ENCODE results near the gene KLC1.
"Not testable (repeated sequence)": the region's sequence is repeated elsewhere in the genome, so short reads cannot be mapped to it uniquely, and the experiment has no call there.

KLC1 gene

DNA sequence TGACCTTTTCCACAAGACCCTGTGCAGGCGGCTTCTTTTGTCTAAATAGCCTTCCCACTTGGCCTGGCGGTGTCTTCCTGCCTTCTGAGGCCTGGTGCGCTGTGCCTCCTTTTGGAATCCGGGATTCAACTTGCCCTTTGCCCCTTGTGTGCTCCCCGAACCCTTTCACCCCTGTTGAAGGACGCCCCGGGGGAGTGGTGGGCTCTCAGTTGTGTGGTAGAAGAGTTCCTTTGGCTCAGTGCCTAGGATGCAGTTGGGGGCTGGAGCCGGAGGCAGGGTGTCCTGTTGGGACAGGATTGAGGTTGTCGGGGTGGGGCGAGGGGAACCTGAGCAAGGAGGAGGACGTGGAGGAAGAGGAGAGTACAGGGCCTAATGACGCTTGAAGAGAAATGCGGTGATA lies 34.5 kb downstream of the KLC1 start:
- no peak for FAIRE-seq

DNA sequence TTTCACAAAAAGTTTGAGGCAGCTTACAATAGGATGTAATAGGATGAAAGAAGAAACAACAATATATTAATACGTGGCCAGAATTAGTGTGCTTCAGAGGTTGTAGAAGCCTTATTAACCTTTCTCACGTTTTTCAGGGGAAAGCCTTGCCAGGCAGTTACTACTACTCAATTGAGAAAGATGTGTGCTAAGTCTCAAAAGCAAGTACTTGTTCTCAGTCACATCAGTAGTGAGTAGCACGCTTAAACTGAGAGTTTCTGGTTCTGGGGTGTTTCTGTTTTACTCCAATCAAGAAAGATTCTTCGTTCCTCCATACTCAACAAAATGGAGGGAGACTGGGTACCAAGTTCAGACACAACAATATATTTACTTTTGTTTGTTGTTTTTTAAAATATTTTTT lies 38.7 kb downstream of the KLC1 start:
- no peak for FAIRE-seq

DNA sequence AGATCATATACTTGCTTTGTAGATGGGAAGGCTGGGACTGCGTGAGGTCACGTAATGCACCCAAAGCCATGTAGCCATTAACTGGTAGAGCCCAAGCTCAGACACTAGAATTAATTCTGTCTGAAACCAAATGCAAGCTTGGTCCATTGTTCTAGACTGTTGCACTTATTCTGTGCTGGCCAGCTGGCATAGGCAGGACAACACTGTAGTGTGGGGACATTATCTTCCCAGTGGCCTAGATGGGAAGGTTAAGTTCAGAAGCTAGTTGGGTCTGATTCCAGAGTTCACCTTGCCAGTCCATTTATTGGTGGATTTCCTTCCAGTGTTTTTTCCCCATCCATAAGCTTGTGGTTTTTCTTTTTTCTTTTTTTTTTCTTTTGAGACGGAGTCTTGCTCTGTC lies 39.1 kb downstream of the KLC1 start:
- no peak for FAIRE-seq

DNA sequence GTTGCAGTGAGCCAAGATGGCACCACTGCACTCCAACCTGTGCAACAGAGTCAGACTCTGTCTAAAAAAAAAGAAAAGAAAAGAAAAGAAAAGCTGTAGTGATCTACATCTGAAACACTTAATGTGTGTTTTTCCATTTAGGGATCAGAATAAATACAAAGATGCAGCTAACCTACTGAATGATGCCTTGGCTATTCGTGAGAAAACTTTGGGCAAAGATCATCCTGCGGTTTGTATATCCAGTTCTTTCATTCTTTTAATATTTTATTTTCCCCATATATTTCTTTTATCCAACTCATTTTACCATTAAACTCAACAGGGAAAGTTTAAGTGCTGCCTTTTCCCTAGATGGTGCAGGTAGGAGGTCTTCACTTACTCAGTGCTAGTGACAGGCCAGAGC lies 40.4 kb downstream of the KLC1 start:
- no peak for FAIRE-seq

DNA sequence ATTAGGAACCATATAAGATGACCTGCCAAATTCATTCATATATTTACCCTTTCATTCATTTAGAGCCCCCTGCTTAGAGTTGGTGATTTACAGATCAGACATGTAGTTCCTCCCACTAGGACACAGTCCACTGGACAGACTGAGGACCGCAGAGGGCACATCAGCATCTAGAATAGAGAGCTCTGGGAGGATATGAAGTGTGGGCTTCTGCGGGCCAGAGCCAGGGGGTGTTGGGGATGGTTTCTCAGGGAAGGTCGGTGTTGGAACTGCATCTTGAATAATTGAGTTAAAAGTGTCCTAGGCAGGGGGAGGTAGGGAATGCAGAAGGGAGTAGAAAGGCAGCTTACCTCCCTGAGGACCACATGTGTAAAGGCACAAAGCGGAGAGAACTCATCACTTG lies 42.9 kb downstream of the KLC1 start:
- no peak for FAIRE-seq

DNA sequence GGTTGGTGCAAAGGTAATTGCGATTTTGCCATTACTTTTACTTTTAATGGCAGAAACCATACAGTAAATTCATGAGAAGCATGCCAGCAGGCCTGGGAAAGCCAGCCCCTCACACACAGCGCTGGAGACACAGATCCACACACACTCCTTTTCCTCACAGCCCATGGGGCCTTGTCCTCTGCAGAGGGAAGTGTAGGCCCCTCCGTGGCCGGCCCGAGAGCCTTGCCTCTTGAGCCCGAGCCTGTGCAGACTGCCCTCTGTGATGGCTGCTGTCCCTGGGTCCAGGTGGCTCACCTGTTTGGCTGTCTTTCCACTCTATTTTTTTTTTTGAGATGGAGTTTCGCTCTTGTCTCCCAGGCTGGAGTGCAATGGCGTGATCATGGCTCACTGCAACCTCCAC lies 46.9 kb downstream of the KLC1 start:
- no peak for FAIRE-seq

DNA sequence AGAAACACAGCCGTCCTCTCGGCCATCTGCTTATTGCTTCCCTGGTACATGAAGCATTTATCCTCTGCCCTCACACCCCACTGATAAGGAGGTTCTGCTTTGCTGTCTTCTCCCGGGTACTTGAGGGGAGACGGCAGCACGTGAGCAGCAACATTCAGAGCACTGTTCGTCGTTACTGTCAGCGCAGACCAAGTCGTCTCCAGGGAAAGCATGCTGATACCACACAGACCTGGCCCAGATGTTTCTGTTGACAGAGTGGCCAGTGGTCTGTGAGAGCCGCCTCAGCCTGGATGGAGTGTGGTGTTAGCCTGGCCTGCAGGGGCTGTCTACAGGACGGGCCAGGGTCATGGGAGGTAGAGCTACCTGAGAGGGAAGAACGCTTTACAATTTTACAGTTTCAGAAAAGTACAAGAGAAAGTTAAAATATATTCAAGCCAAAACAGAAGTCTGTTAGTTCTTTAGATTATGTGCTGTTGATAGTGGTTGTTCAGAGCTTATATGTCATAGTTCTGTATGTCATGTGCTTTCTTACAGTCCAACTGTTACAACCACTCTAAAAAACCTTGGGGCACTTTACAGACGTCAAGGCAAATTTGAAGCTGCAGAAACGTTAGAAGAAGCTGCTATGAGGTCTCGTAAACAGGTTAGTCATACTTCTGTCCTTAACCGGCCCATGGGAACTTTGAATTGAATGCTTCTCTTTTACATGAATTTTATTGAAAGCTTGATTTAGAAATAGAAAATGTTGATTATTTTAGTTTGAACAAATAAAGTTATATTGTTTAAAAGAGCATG lies 48.1 kb downstream of the KLC1 start:
- no peak for FAIRE-seq

DNA sequence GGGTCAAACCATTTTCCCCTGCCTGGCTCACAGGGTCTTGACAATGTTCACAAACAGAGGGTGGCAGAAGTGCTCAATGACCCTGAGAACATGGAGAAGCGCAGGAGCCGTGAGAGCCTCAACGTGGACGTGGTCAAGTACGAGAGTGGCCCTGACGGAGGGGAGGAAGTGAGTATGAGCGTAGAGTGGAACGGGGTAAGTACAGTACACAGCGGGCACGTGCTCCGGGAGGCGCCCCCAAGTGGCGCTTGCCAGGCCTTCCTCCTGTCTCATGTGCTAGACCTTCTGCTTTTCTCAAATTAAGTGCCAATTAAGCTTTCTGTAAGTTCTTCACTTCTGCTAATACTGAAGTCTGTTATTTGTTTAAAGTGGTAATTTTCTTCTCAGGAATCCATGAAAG lies 50.3 kb downstream of the KLC1 start:
- FAIRE-seq = no peak

DNA sequence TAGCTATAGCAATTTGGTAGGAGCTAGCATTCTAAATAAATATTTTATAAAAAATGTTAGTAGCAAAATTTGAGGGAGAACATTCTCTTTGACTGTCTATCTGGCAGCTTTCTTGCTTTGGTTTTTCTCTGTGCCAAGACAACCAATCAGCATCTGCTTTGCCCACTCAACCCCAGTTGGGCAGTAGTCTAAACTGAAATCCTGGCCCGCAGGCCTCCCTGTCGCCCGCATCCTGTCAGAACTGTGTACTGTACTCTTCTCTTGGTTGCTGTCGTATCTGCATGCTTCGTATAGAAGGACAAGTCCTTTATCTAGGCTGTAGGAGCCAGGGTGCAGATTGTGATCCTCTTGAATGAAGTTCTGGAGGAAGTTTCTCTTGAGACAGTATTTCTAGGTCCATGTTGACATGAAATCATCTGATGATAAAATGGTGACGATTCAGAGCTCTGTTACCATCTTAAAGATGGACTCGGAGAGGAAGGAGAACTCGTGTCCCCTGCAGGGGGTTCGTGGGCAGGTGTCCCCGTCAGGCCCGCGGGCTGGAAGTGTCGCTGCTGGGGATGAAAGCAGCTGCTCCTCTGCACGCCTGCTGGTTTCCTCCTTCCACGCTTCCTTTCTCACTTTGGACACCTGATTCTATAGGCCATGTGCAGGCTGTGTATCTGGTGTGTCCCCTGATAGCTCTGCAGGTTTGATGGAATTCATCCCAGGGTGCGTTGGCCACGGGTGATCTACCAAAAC lies 51.6 kb downstream of the KLC1 start:
- FAIRE-seq = no peak

DNA sequence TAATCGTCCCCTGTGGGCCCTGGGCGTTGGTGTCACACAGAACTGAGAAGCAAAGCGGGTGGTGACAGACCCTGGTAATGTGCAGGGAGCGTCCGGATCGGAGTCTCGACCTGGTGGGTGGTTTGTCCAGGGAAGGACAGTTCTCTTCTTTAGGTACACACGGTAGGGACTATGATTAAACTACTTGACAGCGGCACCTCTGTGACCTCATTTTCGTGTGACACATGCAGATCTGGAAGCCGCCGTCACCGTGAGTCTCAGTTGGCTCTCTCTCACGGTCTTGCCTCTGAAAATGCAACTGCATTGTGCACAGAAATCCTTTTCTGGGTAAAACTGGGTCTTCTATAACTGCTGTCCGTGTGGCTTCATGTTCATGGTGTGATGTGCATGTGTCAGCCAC lies 54.1 kb downstream of the KLC1 start:
- FAIRE-seq = no peak

DNA sequence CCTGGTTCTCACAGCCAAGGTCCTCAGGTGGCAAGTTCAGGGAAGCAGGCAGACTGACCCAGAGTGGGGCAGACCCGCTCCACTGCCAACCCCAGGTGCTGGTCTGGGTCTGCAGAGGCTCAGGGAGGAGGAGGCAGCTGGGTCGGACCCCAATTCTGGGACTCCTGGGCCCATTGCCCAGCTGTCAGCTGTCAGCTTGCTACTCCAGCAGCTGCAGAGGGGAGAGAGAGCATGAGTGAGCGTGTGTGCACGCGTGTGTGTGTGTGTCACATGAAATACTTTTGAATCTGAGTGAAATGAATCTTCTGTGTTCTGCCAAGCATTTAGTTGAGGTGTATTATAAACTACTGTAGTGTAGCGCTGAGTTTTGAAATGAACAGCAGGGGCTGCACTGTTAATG lies 55.5 kb downstream of the KLC1 start:
- no peak for FAIRE-seq

DNA sequence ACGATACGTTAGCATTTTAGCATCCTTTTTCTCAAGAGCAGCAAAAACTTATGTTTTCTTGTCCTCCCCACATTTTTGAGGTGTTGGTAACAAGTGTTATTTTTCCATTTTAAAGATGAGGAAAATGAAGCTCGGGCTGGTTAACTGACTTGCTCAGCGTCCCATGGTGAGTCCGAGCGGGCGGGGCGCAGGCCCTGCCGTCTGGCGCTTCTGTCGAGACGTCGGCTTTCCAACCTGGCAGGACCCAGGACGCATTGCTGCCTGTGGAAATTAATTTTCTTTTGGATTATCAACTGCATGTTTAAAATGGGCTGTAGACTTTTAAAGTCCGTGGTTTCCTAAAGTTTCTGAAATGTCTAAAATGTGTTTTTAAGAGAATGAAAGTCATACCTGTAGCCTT lies 55.9 kb downstream of the KLC1 start:
- FAIRE-seq = no peak

DNA sequence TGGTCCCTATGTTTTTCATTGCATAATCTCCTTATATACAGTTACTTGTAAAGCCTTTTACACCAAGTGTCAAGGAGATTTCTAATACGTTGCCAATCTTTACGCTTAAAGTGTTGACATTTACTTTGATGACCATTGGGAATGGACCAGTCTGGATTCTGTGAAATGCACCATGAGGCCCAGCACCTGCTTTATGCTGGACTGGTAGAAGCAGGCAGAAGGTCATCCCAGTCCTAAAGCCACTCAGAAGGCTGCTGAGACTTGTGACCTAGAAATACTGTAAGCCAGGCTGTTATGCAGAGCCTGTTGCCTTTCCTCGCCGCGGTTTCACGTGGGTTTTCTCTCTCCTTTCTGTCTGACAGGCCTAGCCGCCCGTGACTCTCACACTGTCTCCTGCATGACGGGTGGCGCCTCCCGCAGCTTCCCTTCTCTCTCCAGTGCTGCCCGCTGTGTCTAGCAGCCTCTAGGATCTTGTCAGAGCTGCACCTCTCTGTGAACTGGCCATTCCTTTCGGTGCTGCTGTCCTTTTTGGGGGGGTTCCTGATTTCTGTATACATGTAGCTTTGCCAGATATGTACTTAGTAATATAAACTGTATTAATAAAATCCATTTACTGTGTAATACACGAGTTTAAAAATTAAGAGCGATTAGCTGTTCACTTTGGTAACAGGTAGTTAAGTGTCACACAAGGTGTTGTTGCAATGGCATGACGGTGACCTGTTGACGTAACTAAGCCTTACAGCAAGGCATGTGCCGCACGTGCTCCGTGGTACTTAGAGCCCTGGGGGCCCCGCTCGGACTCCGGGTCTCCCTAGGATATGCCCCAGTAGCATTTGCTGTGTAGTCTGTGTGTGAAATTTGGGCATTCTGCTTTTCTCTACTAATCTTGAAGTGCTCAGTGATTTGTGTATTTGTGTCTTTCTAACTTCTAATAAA lies 56.5 kb downstream of the KLC1 start:
- no peak for FAIRE-seq

DNA sequence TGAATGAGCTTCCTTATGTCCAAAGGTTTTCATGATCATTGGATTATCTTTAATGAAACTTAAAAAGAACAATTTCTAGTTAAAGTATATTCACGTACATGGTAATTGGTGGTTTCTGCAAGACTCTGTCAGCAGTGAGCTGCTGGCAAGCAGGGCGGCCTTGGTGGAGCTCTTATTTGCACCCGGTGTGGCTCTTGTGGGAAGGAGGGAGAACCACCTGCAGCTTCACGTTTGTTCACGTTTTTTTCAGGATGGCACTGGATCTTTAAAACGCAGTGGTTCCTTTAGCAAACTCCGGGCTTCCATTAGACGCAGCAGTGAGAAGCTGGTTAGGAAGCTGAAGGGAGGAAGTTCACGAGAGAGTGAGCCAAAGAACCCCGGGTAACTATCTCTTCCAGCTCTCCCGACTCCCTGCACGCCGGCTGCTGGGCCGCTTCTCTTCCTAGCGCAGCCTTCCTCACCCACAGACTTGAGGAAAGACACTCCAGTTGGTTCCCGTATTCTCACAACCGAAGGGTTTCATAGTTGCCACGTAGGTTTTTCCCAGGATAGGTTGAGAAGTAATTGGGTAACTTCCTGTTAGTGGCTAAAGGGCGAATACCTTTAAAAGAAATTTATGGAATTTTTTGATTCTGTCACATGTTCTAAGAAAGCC lies 57.9 kb downstream of the KLC1 start:
- FAIRE-seq = no peak

DNA sequence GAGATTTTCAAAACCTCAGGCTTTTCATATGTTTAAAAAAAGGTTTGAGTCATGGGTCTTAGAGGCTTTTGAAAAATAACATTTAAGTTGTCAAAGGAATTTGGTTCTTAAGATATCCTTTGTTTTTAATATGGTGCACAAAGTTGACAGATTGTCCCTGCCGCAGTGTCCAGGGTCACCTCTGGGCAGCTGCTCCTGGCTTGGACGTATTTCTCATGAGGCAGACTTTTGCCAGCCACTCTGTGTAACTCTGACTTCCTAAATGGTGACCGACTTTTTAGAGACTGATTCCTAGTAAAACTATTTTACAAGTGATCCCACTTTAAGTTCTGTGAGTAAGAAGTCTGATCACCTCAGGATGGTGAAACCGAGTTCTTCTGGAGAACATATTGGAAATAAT lies 58.7 kb downstream of the KLC1 start:
- FAIRE-seq = no peak

DNA sequence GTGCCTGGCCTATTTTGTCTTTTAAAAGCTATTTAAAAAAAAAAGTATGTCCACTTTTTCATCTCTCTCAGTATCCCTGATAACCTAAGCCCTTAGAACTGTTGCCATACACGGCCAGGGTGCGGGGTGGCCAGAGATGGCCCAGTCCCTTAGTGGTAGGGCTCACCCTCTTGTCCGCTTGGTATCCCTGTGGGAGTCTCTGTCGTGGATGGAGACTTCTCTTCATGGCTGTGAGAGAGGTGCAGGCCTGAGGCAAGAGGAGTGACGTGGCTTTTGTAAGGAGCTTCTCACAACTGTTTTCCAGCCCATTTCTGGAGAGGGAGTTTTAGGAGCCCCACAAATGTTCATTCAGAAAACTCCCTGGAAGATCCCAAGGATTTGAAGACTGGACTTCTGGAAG lies 59.4 kb downstream of the KLC1 start:
- FAIRE-seq = no peak

DNA sequence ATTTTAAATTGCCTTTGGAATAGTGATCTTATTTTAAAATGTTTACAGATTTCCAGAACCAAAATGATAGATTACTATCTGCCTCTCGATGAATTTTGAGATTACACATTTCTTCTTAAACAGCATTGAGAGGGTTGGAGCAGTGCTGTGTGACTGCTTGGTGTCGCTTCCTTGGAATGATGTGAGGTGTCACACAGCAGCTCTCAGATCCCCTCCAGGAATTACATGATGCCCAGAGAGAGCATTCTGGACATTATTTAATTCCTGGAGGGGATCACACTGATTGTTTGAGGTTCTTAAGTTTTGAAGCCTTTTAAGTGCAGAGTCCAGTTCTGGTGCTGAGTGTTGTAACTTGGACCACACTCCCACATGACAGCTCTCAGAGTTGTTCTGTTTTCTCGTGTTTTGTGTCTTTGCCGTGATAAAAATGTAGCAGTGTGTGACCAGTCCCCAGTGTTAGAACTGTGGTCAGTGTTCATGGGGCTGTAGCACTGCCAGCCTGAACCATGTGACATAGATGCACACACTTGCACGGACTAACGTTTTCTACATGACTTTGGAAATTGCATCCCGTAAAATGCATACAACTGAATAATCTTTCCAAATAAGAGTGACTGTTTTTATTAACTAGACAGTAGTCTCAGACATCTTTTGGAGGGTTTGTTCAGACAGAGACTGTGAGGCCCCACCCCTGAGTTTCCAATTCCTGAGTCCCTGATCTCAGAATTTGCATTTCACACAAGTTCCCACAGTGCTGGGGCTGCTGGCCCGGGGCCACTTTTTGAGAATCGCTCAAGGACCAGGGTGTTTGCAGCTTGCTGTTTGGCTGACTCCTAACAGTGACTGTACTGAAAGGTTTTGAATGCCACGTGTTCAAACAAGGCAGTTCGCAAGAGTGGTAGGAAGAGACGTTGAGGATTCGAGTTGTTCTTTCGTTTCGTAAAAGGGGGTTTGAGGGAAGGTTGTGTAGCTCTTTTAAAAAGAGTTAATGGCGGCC lies 60.2 kb downstream of the KLC1 start:
- FAIRE-seq = no peak

DNA sequence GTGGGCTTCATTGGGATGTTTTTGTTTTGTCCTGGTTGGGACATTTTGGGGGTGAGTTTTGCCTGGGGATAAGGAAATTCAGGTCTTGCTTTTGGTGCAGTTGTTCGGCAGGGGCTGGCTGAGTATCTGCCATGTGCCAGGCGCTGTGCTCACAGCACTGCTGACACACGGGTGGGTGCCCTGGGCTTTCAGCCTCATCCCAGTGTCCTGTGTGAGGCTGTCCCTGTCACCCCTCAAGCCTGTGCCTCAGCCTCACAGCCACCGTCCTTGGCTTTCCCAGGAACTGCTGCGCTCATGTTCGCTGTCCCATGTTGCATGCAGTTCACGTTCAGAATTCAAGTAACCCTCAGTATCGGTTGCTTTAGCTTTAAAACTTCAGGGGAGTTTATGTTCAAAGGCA lies 61.3 kb downstream of the KLC1 start:
- no peak for FAIRE-seq

DNA sequence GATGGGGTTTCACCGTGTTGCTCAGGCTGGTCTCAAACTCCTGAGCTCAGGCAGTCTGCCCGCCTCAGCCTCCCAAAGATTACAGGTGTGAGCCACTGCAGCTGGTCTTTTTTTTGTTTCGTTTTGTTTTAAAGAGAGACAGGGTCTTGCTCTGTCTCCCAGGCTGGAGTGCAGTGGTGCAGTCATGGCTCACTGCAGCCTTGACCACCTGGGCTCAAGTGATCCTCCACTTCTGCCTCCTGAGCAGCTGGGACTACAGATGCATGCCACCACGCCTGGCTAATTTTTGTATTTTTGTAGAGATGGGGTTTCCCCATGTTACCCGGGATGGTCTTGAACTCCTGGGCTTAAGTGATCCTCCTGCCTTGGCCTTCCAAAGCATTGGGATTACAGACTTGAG lies 62.6 kb downstream of the KLC1 start:
- not testable (repeated sequence) for FAIRE-seq

DNA sequence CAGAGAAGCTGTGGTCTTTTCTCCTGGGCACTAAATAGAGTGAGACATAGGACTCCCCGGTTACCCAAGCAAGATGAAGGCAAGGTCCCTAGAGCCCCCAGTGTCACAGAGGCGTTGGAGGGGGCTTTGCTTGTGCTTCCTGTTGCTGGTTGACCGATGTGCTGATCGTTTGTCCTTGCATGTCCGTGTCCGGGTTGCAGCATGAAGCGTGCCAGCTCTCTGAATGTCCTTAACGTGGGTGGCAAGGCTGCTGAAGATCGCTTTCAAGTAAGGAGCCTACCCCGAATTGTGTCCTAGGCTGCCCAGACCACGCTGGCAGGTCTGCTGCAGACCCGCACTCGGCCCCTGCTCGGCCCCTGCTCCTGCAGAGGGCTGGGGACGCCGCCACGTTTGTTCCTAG lies 63.1 kb downstream of the KLC1 start:
- FAIRE-seq = no peak

DNA sequence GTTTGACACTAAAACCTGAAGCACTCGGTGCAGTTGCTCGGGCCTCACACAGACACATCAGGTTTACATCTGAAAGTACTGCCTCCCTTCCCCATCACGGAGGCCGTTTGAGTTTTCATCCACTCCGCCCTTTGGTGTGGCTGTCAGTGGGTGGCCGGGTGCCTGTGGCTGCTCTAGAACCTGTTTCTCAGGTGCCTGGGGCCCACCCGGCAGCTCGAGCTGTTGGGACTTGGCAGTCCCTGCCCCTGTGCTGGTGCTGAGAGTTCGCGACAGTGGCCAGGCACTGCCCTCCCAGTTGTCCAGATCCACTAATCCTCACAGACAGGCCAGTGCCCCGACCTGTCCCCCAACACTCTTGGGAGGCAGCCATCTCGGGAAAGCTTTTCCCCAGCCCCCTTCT lies 63.9 kb downstream of the KLC1 start:
- no peak for FAIRE-seq

DNA sequence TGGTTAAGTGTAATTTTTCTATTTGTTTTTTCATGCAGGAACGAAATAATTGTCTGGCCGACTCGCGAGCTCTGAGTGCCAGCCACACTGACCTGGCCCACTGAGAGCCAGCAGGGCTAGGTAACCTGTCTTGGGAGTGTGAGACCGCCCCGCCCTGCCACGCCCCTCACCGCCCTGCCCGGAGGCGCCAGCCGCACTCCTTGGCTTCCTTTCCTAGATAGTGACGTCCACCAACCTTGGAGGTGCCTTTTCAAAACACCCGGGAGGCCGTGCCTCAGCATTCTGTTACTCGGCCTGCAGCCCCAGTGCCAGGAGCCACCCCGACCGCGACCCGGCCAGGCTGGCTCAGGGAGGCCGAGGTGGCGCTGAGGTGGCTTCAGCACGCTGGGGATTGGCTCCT lies 64.5 kb downstream of the KLC1 start:
- FAIRE-seq = no peak

All from TTC549 (cell line).